Mammary epithelial cell (primary cell): Measurements from ENCODE around the gene CSNK1G3.

Experiments used
- EZH2 ChIP-seq: IDR thresholded peaks from 2 replicates; pipeline ENCODE4 v1.6.1; 2012; ENCODE audit warnings: low read length, inconsistent platforms, borderline replicate concordance
- TF ChIP-seq, protein P1 (sequence below), 2 donors: IDR thresholded peaks in 1 of 2; conservative IDR thresholded peaks in 1 of 2; 2 replicates each; pipeline ENCODE4 v1.5.1; 2011 to 2012; ENCODE audit warnings: inconsistent platforms in 2 of 2, low read length in 2 of 2, mild to moderate bottlenecking in 2 of 2, control low read depth in 1 of 2, low read depth in 1 of 2; ENCODE audit not compliant: insufficient read depth in 1 of 2; ENCODE audit errors: extremely low read depth in 1 of 2

DNA sequence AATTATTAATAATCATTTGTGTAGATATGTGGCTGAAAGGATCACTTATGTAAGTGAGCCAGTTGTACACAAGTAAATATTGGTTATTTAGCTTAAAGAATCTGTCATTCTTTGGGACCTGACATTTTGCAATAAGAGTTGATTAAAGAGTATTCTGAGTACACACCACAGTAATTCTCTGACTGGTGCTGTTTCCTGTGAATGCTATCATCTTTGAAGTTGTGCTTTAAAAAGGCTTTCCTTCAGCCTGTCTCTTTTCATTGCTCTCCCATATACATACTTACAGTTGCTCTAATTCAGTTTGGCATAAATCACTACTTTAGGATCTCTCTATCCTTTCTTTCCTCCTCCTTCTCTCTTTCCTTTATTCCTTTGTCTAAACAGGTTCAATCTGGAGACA, 8.7 kb upstream of the CSNK1G3 start:
- TF ChIP-seq, protein P1, sequence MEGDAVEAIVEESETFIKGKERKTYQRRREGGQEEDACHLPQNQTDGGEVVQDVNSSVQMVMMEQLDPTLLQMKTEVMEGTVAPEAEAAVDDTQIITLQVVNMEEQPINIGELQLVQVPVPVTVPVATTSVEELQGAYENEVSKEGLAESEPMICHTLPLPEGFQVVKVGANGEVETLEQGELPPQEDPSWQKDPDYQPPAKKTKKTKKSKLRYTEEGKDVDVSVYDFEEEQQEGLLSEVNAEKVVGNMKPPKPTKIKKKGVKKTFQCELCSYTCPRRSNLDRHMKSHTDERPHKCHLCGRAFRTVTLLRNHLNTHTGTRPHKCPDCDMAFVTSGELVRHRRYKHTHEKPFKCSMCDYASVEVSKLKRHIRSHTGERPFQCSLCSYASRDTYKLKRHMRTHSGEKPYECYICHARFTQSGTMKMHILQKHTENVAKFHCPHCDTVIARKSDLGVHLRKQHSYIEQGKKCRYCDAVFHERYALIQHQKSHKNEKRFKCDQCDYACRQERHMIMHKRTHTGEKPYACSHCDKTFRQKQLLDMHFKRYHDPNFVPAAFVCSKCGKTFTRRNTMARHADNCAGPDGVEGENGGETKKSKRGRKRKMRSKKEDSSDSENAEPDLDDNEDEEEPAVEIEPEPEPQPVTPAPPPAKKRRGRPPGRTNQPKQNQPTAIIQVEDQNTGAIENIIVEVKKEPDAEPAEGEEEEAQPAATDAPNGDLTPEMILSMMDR (conservative IDR thresholded peaks at IDR 0.05 in 1 of 2, IDR thresholded peaks at IDR 0.05 in 1 of 2; ENCODE audit: extremely low read depth in 1 of 2, insufficient read depth in 1 of 2, low read depth in 1 of 2, low read length in 2 of 2) = no peak
- TF ChIP-seq EZH2 = no peak
